Nephron progenitor cell (in vitro differentiated cells): ENCODE results near the gene SNTB2.
"Not testable (repeated sequence)": the region's sequence is repeated elsewhere in the genome, so short reads cannot be mapped to it uniquely, and the experiment has no call there.

Experiments used
- DNase-seq: peaks from one replicate; pipeline ENCODE4 v3.0.0; 2021
- H3K27ac Mint-ChIP-seq: 2 replicates; pipeline ENCODE4 v1.8.0; 2021; ENCODE audit warnings: mild to moderate bottlenecking, moderate library complexity, mixed read lengths
- H3K27me3 Mint-ChIP-seq: 2 replicates; pipeline ENCODE4 v1.8.0; 2021; ENCODE audit warnings: mild to moderate bottlenecking, low read depth, mixed read lengths; ENCODE audit not compliant: poor library complexity
- H3K36me3 Mint-ChIP-seq: 2 replicates; pipeline ENCODE4 v1.8.0; 2021; ENCODE audit warnings: low read depth, mixed read lengths
- H3K4me1 Mint-ChIP-seq: 2 replicates; pipeline ENCODE4 v1.8.0; 2021; ENCODE audit warnings: mixed read lengths
- H3K4me3 Mint-ChIP-seq: 2 replicates; pipeline ENCODE4 v1.8.0; 2021; ENCODE audit warnings: mild to moderate bottlenecking, moderate library complexity, mixed read lengths
- H3K9me3 Mint-ChIP-seq: 2 replicates; pipeline ENCODE4 v1.8.0; 2021; ENCODE audit warnings: mild to moderate bottlenecking, moderate library complexity, mixed read lengths
- CTCF ChIP-seq: fragments of 200-600 bp; sonication (generic); IDR thresholded peaks from 2 replicates; pipeline ENCODE4 v1.5.0; 2021; ENCODE audit warnings: antibody characterized with exemption

The SNTB2 gene

GRCh38 chr16:69186642-69187445 lies at the start of gene SNTB2:
TSS of gene SNTB2 (plus strand) at chr16:69187164. CDS start at chr16:69187167, 3 bp downstream.
- TF ChIP-seq CTCF: no peak
- Mint-ChIP-seq H3K27ac (peak within 1 kb of the TSS; percentile 91), H3K4me1 (peaks cover 42% of the 10 kb centered on the region), H3K27me3 (no peaks in the 10 kb centered on the region), H3K36me3 (peaks cover 12% of the 10 kb centered on the region), H3K4me3 (peak within 1 kb of the TSS; percentile 91), H3K9me3 (no peaks in the 10 kb centered on the region)
- peak; percentile 95 for DNase-seq

- Mint-ChIP-seq H3K4me1 (peaks cover 16% of the 10 kb centered on the region), H3K4me3 (no peak overlapping the region), H3K36me3 (peaks cover 71% of the 10 kb centered on the region), H3K9me3 (no peaks in the 10 kb centered on the region), H3K27me3 (no peaks in the 10 kb centered on the region), H3K27ac (no peak overlapping the region)
- no peak for TF ChIP-seq CTCF
- no peak for DNase-seq
Observed at GRCh38 chr16:69138608-69139007, 48.4 kb upstream of the SNTB2 start.

GRCh38 chr16:69139464-69139863 lies 47.5 kb upstream of the SNTB2 start:
- H3K36me3 Mint-ChIP-seq: peaks cover 73% of the 10 kb centered on the region
- not testable (repeated sequence) for H3K4me3 Mint-ChIP-seq, H3K4me1 Mint-ChIP-seq, H3K27ac Mint-ChIP-seq, H3K27me3 Mint-ChIP-seq, DNase-seq, H3K9me3 Mint-ChIP-seq

GRCh38 chr16:69141014-69141413 lies 46.0 kb upstream of the SNTB2 start:
- Mint-ChIP-seq H3K27ac (no peak overlapping the region), H3K4me3 (no peak overlapping the region), H3K4me1 (no peaks in the 10 kb centered on the region), H3K9me3 (no peaks in the 10 kb centered on the region), H3K27me3 (no peaks in the 10 kb centered on the region), H3K36me3 (peaks cover 80% of the 10 kb centered on the region)
- DNase-seq: no peak
- no peak for TF ChIP-seq CTCF

GRCh38 chr16:69141936-69142335 lies 45.0 kb upstream of the SNTB2 start:
- DNase-seq: no peak
- no peak for TF ChIP-seq CTCF
- Mint-ChIP-seq H3K27ac (no peak overlapping the region), H3K27me3 (no peaks in the 10 kb centered on the region), H3K36me3 (peaks cover 79% of the 10 kb centered on the region), H3K4me3 (no peak overlapping the region), H3K9me3 (no peaks in the 10 kb centered on the region), H3K4me1 (no peaks in the 10 kb centered on the region)

GRCh38 chr16:69143116-69143515 lies 43.8 kb upstream of the SNTB2 start:
- Mint-ChIP-seq H3K27me3 (no peaks in the 10 kb centered on the region), H3K27ac (no peak overlapping the region), H3K36me3 (peaks cover 78% of the 10 kb centered on the region), H3K4me1 (no peaks in the 10 kb centered on the region), H3K4me3 (no peak overlapping the region), H3K9me3 (no peaks in the 10 kb centered on the region)
- TF ChIP-seq CTCF: no peak
- no peak for DNase-seq
